ENCODE results near the gene DCAF4.

DNA sequence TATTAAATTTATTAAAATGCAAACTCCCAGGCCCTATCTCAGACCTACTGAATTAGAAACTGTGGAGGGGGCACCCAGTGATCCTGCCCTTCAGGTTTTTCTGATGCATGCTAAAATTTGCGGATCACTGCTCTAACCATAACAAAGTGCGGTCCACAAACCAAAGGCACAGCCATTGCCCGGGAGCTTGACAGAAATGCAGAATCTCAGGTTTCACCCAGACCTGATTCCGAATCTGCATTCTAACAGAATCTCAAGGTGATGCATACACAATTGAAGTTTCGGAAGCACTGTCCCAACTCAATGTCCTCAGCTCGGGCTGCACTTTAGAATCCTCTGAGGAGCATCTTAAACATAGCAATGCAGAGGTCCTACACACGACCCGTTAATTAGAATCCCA, 54.6 kb downstream of the DCAF4 start:
- TF ChIP-seq POLR2A (IDR thresholded peaks at IDR 0.05; ENCODE audit: low read depth, low read length) = no peak
- TF ChIP-seq POLR2AphosphoS5 (IDR thresholded peaks at IDR 0.05; ENCODE audit: low read depth, low read length) = no peak

Measured in GM12892 (cell line).